ENCODE data around the gene FAM124A.

Gene FAM124A

GRCh38 chr13:51311231-51311630 is 89.0 kb downstream of the FAM124A start:
- H3K4me3 ChIP-seq (ENCODE audit: low read depth, low read length): no peak overlapping the region
- no peak for DNase-seq (ENCODE audit: low read depth)
- TF ChIP-seq CTCF (IDR thresholded peaks at IDR 0.05; ENCODE audit: low read depth, low read length) (no peak), POLR2A (IDR thresholded peaks at IDR 0.05; ENCODE audit: extremely low read depth, insufficient read length) (no peak), MAX (IDR thresholded peaks at IDR 0.05; ENCODE audit: low read depth, low read length) (no peak), MYC (IDR thresholded peaks at IDR 0.05; ENCODE audit: low read depth, low read length) (no peak)

- H3K4me3 ChIP-seq (ENCODE audit: low read depth, low read length): no peak overlapping the region
- DNase-seq (ENCODE audit: low read depth): no peak
- no peak for TF ChIP-seq CTCF (IDR thresholded peaks at IDR 0.05; ENCODE audit: low read depth, low read length)
- TF ChIP-seq POLR2A (IDR thresholded peaks at IDR 0.05; ENCODE audit: extremely low read depth, insufficient read length): no peak
- TF ChIP-seq MYC (IDR thresholded peaks at IDR 0.05; ENCODE audit: low read depth, low read length): no peak
- TF ChIP-seq MAX (IDR thresholded peaks at IDR 0.05; ENCODE audit: low read depth, low read length): no peak
These were observed 89.8 kb downstream of the FAM124A start for GRCh38 chr13:51311957-51312520.

- TF ChIP-seq POLR2A (IDR thresholded peaks at IDR 0.05; ENCODE audit: extremely low read depth, insufficient read length) (no peak), CTCF (IDR thresholded peaks at IDR 0.05; ENCODE audit: low read depth, low read length) (no peak), MYC (IDR thresholded peaks at IDR 0.05; ENCODE audit: low read depth, low read length) (no peak), MAX (IDR thresholded peaks at IDR 0.05; ENCODE audit: low read depth, low read length) (no peak)
- no peak overlapping the region for H3K4me3 ChIP-seq (ENCODE audit: low read depth, low read length)
- DNase-seq (ENCODE audit: low read depth): no peak
These were observed 91.4 kb downstream of the FAM124A start for GRCh38 chr13:51313619-51314018.

- TF ChIP-seq POLR2A (IDR thresholded peaks at IDR 0.05; ENCODE audit: extremely low read depth, insufficient read length) (no peak), MAX (IDR thresholded peaks at IDR 0.05; ENCODE audit: low read depth, low read length) (no peak), MYC (IDR thresholded peaks at IDR 0.05; ENCODE audit: low read depth, low read length) (no peak), CTCF (IDR thresholded peaks at IDR 0.05; ENCODE audit: low read depth, low read length) (no peak)
- DNase-seq (ENCODE audit: low read depth): no peak
- H3K4me3 ChIP-seq (ENCODE audit: low read depth, low read length): no peak overlapping the region
These were observed 95.1 kb downstream of the FAM124A start for GRCh38 chr13:51317262-51317661.

- TF ChIP-seq POLR2A (IDR thresholded peaks at IDR 0.05; ENCODE audit: extremely low read depth, insufficient read length) (no peak), MYC (IDR thresholded peaks at IDR 0.05; ENCODE audit: low read depth, low read length) (no peak), MAX (IDR thresholded peaks at IDR 0.05; ENCODE audit: low read depth, low read length) (no peak), CTCF (IDR thresholded peaks at IDR 0.05; ENCODE audit: low read depth, low read length) (no peak)
- H3K4me3 ChIP-seq (ENCODE audit: low read depth, low read length): no peak overlapping the region
- DNase-seq (ENCODE audit: low read depth): no peak
These were observed 95.8 kb downstream of the FAM124A start for GRCh38 chr13:51318015-51318414.
